Measurements from ENCODE around the gene DCAF5. TPM values are rescaled to one million over a fixed set of nuclear protein-coding genes. Genes with fewer than 3 reads are reported as not detected.
A peak's percentile ranks its signal among the peaks of the same experiment; 100 is the strongest.

DCAF5 gene
- total RNA-seq, 4 donors from 2014 or later: 34.9 to 67.6 (median 48.1) TPM

DNA sequence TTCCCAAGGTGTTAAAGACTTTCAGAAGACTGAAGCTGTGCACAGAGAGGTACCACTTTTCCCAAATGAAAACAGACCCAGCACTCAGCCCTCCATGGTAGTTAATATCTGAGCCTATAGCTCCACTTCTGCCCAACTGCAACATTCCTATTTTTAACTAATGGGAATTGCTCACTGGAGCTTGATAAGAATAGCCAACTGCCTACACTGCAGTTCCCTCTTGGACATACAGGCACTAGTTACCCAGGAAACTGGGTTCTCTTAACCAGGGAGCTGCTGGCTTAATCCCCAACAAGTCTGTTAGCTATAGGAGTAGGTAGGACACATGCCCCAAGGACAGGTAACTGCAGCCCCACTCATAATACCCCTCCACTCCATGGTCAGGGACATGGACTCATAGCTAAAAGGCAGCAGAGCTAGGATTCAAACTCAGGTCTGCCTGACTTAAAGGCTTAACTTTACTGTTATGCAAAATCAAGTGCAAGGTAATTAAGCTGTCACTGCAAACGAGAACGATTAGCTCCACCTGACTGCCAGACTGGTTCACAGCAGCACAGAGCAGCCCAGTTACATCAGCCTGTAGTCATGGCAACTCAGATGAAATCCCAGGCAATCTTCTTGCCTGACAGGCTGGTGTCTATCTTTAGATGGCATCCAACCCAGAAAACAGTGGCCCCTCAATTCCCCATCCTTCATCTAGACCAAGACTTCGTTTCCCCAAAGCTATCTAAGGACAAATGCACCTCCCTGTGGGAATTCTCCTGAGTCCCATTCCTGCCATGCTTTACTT lies 96.7 kb downstream of the DCAF5 start:
- WGBS: 53% methylated on average over 3 of the region's 3 CpGs
- peaks cover 57% of the 10 kb centered on the region for H3K36me3 ChIP-seq
- H3K27ac ChIP-seq: no peak overlapping the region
- TF ChIP-seq POLR2AphosphoS5 (IDR thresholded peaks at IDR 0.05): no peak
- TF ChIP-seq EP300 (IDR thresholded peaks at IDR 0.05): no peak
- H3K27me3 ChIP-seq: no peaks in the 10 kb centered on the region
- no peak overlapping the region for H3K4me3 ChIP-seq
- peaks cover 10% of the 10 kb centered on the region for H3K4me1 ChIP-seq
- no peak for DNase-seq (ENCODE audit: low spot score in 2 of 2)
- H3K9me3 ChIP-seq: no peaks in the 10 kb centered on the region

DNA sequence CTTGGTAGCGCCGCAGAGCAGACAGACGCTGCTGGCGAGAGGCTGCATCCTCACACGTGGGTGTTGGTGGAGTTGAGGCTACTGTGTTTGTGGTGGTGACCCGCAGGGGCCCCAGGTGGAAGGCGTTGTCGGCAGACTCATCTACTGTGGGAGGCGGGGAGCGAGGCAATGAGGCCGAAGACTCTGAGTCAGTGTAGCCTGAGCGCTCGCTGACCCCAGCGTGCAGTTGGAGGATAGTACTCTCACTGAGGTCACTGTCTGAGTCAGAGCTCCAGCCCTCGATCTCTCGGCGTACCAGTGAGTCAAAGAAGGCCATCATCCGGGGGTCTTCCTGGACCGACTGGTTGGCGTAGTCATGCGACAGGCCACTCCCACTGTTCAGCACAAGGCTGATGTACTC lies 97.8 kb downstream of the DCAF5 start:
- no peak for TF ChIP-seq POLR2AphosphoS5 (IDR thresholded peaks at IDR 0.05)
- no peak overlapping the region for H3K27ac ChIP-seq
- H3K36me3 ChIP-seq: peaks cover 51% of the 10 kb centered on the region
- WGBS: 95% methylated on average over 18 of the region's 21 CpGs
- no peaks in the 10 kb centered on the region for H3K9me3 ChIP-seq
- no peaks in the 10 kb centered on the region for H3K27me3 ChIP-seq
- no peak for DNase-seq (ENCODE audit: low spot score in 2 of 2)
- H3K4me1 ChIP-seq: peaks cover 20% of the 10 kb centered on the region
- no peak overlapping the region for H3K4me3 ChIP-seq

DNA sequence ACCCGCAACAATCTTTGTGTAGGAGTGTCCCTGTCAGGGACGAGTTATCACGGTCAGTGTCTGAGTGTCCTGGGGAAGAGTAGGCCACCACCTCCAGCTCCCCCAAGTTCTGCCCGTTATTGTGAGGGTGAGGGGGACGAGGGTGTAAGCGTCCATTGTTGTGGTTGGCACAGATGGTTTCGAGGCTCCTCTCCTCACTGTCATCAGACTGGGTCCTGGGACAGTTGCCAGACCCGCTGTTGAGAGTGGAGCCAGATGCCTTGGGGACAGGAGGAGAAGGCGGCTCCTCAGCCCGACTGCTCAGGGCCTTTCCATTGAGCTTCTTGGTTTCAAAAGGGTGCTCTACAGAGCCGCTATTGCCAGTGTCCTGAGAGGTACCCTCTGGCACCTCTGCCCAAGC lies 98.9 kb downstream of the DCAF5 start:
- no peak overlapping the region for H3K4me3 ChIP-seq
- no peak for DNase-seq (ENCODE audit: low spot score in 2 of 2)
- TF ChIP-seq POLR2A (IDR thresholded peaks at IDR 0.05) (no peak), EP300 (IDR thresholded peaks at IDR 0.05) (no peak), POLR2AphosphoS5 (IDR thresholded peaks at IDR 0.05) (no peak)
- H3K36me3 ChIP-seq: peaks cover 40% of the 10 kb centered on the region
- H3K27me3 ChIP-seq: no peaks in the 10 kb centered on the region
- WGBS: 80% methylated on average over 10 of the region's 11 CpGs
- H3K9me3 ChIP-seq: no peaks in the 10 kb centered on the region
- H3K27ac ChIP-seq: no peak overlapping the region
- peaks cover 31% of the 10 kb centered on the region for H3K4me1 ChIP-seq

DNA sequence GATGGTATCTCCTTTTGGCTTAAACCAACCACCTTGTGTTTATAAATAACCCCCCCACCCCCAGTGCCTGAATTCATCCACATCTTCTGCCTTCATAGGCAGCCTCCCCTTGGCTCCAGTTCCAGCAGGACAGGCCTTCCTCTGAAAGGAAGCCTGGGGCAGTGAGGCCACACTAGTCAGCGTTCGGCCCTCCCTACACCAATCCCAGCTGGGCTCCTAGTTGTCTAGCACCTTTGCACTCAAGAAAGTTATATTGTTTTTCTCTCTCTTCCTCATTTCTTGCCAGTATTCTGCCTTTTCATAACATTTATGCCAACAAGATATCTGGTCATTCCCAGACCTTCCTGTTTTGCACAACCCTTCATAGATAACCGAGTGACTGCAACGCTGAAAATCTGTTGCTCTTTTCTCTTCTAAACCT lies 100.7 kb downstream of the DCAF5 start:
- H3K27me3 ChIP-seq: no peaks in the 10 kb centered on the region
- 73% methylated on average over 4 of the region's 4 CpGs for WGBS
- no peak overlapping the region for H3K4me3 ChIP-seq
- TF ChIP-seq POLR2A (IDR thresholded peaks at IDR 0.05): no peak
- TF ChIP-seq EP300 (IDR thresholded peaks at IDR 0.05): no peak
- peaks cover 47% of the 10 kb centered on the region for H3K4me1 ChIP-seq
- DNase-seq (ENCODE audit: low spot score in 2 of 2): no peak
- H3K9me3 ChIP-seq: no peaks in the 10 kb centered on the region
- H3K27ac ChIP-seq: no peak overlapping the region
- peaks cover 25% of the 10 kb centered on the region for H3K36me3 ChIP-seq

DNA sequence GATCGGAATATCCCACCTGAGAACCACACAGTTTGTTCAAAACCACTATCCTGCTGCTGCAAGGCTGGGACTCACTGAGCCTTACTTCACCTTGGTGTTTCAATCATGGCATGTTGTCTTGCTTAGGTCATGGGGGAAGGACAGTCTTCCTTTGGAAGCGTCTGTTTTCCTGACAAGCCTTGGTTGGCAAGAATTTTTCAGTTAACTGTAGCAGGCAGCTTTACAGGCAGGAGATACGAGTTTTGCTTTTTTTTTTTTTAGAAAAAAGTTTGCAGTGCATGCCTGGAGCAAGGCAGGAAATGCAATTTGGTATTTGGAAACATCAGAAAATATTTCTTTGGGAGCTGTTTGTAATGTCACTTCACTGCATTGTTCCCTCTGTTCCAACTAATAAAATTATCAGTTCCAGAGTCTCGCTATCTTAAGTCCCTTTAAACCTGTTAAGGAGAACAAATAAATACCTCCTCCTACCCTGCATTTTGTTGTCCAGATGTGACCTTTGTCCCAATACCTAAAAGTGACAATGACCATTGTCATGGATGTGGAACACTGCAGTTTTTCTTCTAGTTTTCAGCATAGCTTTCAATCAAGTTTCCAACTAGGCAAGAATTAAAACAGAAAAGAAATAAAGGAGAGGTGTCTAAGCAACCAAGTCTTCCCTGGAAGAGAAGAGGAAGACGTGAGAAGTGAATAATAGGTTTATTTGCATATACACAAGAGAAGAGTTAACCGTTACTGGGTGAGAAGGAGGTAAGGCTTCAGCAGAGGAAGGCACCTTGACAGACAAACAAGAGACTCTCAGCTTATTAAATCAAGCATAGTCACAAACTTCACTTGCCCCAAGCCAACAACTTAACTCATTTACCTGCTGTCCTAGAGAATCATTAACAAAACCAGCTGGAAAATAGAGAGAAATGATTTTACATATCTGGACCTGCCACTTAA lies 102.4 kb downstream of the DCAF5 start:
- Histone ChIP-seq H3K27me3 (no peaks in the 10 kb centered on the region), H3K27ac (peak overlapping the region; percentile 63)
- WGBS: 38% methylated on average over 6 of the region's 6 CpGs

DNA sequence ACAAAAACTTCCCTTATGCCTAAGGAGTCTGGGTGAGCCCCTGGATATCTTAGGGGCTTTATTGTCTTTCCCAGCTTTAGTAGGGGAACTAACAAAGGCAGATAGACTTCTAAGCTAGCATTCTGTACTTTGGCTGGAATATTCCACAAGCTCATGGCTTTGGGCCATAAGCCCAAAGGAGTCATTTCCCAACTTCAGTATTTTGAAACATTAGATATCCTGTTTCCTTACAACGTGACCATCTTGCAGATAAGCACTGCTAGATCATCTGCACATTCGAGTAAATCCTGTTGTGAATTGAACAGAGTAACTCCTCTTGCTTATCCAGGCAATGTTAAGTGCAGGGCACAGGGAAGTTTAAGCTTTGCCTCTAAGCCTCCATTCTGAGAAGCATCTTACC lies 103.2 kb downstream of the DCAF5 start:
- 14% methylated on average over 2 of the region's 2 CpGs for WGBS
- Histone ChIP-seq H3K36me3 (peaks cover 14% of the 10 kb centered on the region), H3K27me3 (no peaks in the 10 kb centered on the region), H3K4me1 (peaks cover 72% of the 10 kb centered on the region), H3K9me3 (no peaks in the 10 kb centered on the region), H3K27ac (peak overlapping the region; percentile 63), H3K4me3 (no peak overlapping the region)
- DNase-seq (ENCODE audit: low spot score in 2 of 2): no peak
- TF ChIP-seq EP300 (IDR thresholded peaks at IDR 0.05) (no peak), POLR2AphosphoS5 (IDR thresholded peaks at IDR 0.05) (peak in 2 of 3 donors; percentile 38 to 45)

More for the DNA sequence above, 102.4 kb downstream of the DCAF5 start:
- peaks cover 64% of the 10 kb centered on the region for H3K4me1 ChIP-seq
- H3K4me3 ChIP-seq: no peak overlapping the region
- H3K9me3 ChIP-seq: no peaks in the 10 kb centered on the region
- DNase-seq (ENCODE audit: low spot score in 2 of 2): no peak
- TF ChIP-seq POLR2A (IDR thresholded peaks at IDR 0.05) (no peak), POLR2AphosphoS5 (IDR thresholded peaks at IDR 0.05) (no peak), EP300 (IDR thresholded peaks at IDR 0.05) (no peak)
- TF ChIP-seq, protein P1, sequence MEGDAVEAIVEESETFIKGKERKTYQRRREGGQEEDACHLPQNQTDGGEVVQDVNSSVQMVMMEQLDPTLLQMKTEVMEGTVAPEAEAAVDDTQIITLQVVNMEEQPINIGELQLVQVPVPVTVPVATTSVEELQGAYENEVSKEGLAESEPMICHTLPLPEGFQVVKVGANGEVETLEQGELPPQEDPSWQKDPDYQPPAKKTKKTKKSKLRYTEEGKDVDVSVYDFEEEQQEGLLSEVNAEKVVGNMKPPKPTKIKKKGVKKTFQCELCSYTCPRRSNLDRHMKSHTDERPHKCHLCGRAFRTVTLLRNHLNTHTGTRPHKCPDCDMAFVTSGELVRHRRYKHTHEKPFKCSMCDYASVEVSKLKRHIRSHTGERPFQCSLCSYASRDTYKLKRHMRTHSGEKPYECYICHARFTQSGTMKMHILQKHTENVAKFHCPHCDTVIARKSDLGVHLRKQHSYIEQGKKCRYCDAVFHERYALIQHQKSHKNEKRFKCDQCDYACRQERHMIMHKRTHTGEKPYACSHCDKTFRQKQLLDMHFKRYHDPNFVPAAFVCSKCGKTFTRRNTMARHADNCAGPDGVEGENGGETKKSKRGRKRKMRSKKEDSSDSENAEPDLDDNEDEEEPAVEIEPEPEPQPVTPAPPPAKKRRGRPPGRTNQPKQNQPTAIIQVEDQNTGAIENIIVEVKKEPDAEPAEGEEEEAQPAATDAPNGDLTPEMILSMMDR (IDR thresholded peaks at IDR 0.05): no peak
- H3K36me3 ChIP-seq: peaks cover 22% of the 10 kb centered on the region

DNA sequence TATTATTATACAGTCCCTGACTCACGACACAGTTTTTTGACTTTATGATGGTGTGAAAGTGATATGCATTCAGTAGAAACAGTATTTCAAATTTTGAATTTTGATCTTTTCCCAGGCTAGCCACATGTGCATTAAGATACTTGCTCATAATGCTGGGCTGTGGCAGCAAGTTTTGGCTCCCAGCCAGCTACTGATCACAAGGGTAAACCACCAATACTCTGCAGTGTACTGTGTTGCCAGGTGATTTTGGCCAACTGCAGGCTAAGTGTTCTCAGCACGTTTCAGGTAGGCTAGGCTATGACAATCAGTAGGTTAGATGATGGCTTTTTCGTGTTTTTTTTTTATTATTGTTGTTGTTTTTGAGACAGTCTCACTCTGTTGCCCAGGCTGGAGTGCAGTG lies 104.5 kb downstream of the DCAF5 start:
- no peak for TF ChIP-seq POLR2AphosphoS5 (IDR thresholded peaks at IDR 0.05)
- no peak for TF ChIP-seq EP300 (IDR thresholded peaks at IDR 0.05)
- TF ChIP-seq, protein P1 (IDR thresholded peaks at IDR 0.05): no peak
- no peak for TF ChIP-seq POLR2A (IDR thresholded peaks at IDR 0.05)
- no peaks in the 10 kb centered on the region for H3K27me3 ChIP-seq
- 77% methylated on average over 3 of the region's 3 CpGs for WGBS
- H3K9me3 ChIP-seq: no peaks in the 10 kb centered on the region
- H3K4me3 ChIP-seq: no peak overlapping the region
- peaks cover 2% of the 10 kb centered on the region for H3K36me3 ChIP-seq
- no peak overlapping the region for H3K27ac ChIP-seq
- DNase-seq (ENCODE audit: low spot score in 2 of 2): no peak
- H3K4me1 ChIP-seq: peaks cover 84% of the 10 kb centered on the region
